GM12878 (cell line): ENCODE measurements around the gene ACTN2. TPM values are rescaled to one million over a fixed set of nuclear protein-coding genes. Genes with fewer than 3 reads are reported as not detected.

Experiments used
- CHD4 ChIP-seq: fragments of 200-600 bp; sonication (generic); IDR thresholded peaks from 2 replicates; pipeline ENCODE4 v1.6.1; 2016; ENCODE audit warnings: mild to moderate bottlenecking
- CUX1 ChIP-seq: IDR thresholded peaks from 2 replicates; pipeline ENCODE4 v1.6.1; 2012; ENCODE audit warnings: improper control_type of control experiment, low read depth, low read length; ENCODE audit not compliant: insufficient replicate concordance
- ELK1 ChIP-seq: IDR thresholded peaks from 2 replicates; pipeline ENCODE4 v1.6.1; 2012; ENCODE audit warnings: low read depth, low read length, improper control_type of control experiment
- FOXM1 ChIP-seq: IDR thresholded peaks from 2 replicates; pipeline ENCODE4 v1.6.1; 2012; ENCODE audit warnings: low read depth, mild to moderate bottlenecking, inconsistent platforms, low read length, moderate library complexity
- HDAC6 ChIP-seq: fragments of 200-600 bp; sonication (generic); IDR thresholded peaks from one replicate; pipeline ENCODE4 v1.8.0; 2017; ENCODE audit warnings: antibody characterized with exemption; ENCODE audit not compliant: unreplicated experiment
- IKZF2 ChIP-seq, 2 experiments: fragments of 450-650 bp; IDR thresholded peaks; 2 replicates each; pipeline ENCODE4 v1.6.1; 2017; ENCODE audit warnings: mild to moderate bottlenecking in 2 of 2, moderate library complexity in 2 of 2
- NBN ChIP-seq: fragments of 450-650 bp; IDR thresholded peaks from 2 replicates; pipeline ENCODE4 v1.6.1; 2016
- PKNOX1 ChIP-seq: fragments of 450-650 bp; IDR thresholded peaks from 2 replicates; pipeline ENCODE4 v1.6.1; 2016; ENCODE audit warnings: mild to moderate bottlenecking
- PML ChIP-seq: IDR thresholded peaks from 2 replicates; pipeline ENCODE4 v1.6.1; 2012; ENCODE audit warnings: low read length, inconsistent platforms
- POLR2A ChIP-seq: IDR thresholded peaks from 2 replicates; pipeline ENCODE4 v1.6.1; 2011; ENCODE audit warnings: low read depth, mild to moderate bottlenecking, low read length
- POLR2AphosphoS5 ChIP-seq: IDR thresholded peaks from 2 replicates; pipeline ENCODE4 v1.6.1; 2011; ENCODE audit warnings: mild to moderate bottlenecking, low read length, inconsistent platforms
- POU2F2 ChIP-seq: IDR thresholded peaks from 3 replicates; pipeline ENCODE4 v1.6.1; 2011; ENCODE audit warnings: low read depth, mild to moderate bottlenecking, low read length, borderline replicate concordance
- RELB ChIP-seq: fragments of 450-650 bp; IDR thresholded peaks from 2 replicates; pipeline ENCODE4 v1.6.1; 2017; ENCODE audit warnings: low read depth, mild to moderate bottlenecking, moderate library complexity
- RUNX3 ChIP-seq: IDR thresholded peaks from 2 replicates; pipeline ENCODE4 v1.6.1; 2012; ENCODE audit warnings: low read length, inconsistent platforms
- SUZ12 ChIP-seq: fragments of 200-600 bp; sonication (generic); IDR thresholded peaks from one replicate; pipeline ENCODE4 v1.6.1; 2018; ENCODE audit warnings: antibody characterized with exemption, mild to moderate bottlenecking; ENCODE audit not compliant: unreplicated experiment
- USF1 ChIP-seq: IDR thresholded peaks from 2 replicates; pipeline ENCODE4 v1.6.1; 2011; ENCODE audit warnings: borderline replicate concordance, low read depth, mild to moderate bottlenecking, moderate library complexity, mixed read lengths, low read length; ENCODE audit not compliant: insufficient read depth; ENCODE audit errors: extremely low read length
- WRNIP1 ChIP-seq: IDR thresholded peaks from 2 replicates; pipeline ENCODE4 v1.6.1; 2011; ENCODE audit warnings: low read depth, low read length, improper control_type of control experiment, borderline replicate concordance
- ZNF217 ChIP-seq: fragments of 450-650 bp; IDR thresholded peaks from 2 replicates; pipeline ENCODE4 v1.6.1; 2017; ENCODE audit warnings: antibody characterized with exemption, mild to moderate bottlenecking
- ZNF384 ChIP-seq: IDR thresholded peaks from 2 replicates; pipeline ENCODE4 v1.6.1; 2012; ENCODE audit warnings: low read depth, mild to moderate bottlenecking, low read length, improper control_type of control experiment, borderline replicate concordance
- polyA plus RNA-seq, 11 experiments: library from polyadenylated mRNA; depleted of rRNA in 4 of 11; unstranded in 6 of 11; stranded (reverse) in 5 of 11; fragments of >200 nt; fragmentation: Nextera tagmentation in 4 of 11; fragmentation: Illumina TruSeq in 1 of 11; extraction: Ambion mirVana in 4 of 11; extraction: Trizol in 1 of 11; gene quantifications; 1 replicate in 1 of 11; 2 replicates in 10 of 11; pipeline versions ENCODE4 v1.2.1 to v1.2.3, GENCODE V29; 2011 to 2016; ENCODE audit warnings: inconsistent platforms in 2 of 11, missing spikeins in 2 of 11, low read depth in 1 of 11
- total RNA-seq, 4 experiments: library from RNA; depleted of rRNA in 3 of 4; stranded (reverse); fragments of >200 nt in 3 of 4; fragmentation: Illumina TruSeq in 1 of 4; extraction: Trizol in 1 of 4; gene quantifications; 2 replicates each; pipeline versions ENCODE4 v1.2.1 to v1.2.3, GENCODE V29; 2013 to 2021

The ACTN2 gene
- total and polyA plus RNA-seq, 10 of the 15 experiments (the other 5 are each of a cell fraction or from before 2014, with no cell fraction given), result 0.10 TPM; not detected in 9

GRCh38 chr1:236795757-236796667, 109.7 kb downstream of the ACTN2 start (continued):
- TF ChIP-seq ELK1 (no peak), POU2F2 (no peak), IKZF2 (IDR thresholded peaks at IDR 0.05) (peak; percentile 59; a peak in 3 of 4 replicates), FOXM1 (no peak), NBN (peak; percentile 85; the same call in 1 of the 2 replicates), CUX1 (no peak), RELB (peak; percentile 63), CHD4 (no peak), ZNF384 (peak; percentile 65), POLR2A (no peak), USF1 (no peak), WRNIP1 (no peak), HDAC6 (no peak), SUZ12 (no peak), ZNF217 (no peak), POLR2AphosphoS5 (no peak; the same call in 1 of the 2 replicates), PKNOX1 (no peak), PML (0 out of 2 replicates have a peak, but pooled peaks have one; percentile 12), RUNX3 (peak; percentile 41)
